K562 (cell line): ENCODE measurements around the gene SMIM35.

Source experiments
- BHLHE40 ChIP-seq: IDR thresholded peaks from 2 replicates; pipeline ENCODE4 v1.6.1; 2011; ENCODE audit warnings: low read length, improper control_type of control experiment
- EGR1 ChIP-seq: fragments of 450-650 bp; conservative IDR thresholded peaks from 2 replicates; pipeline ENCODE4 v1.6.1; 2017; ENCODE audit warnings: mild to moderate bottlenecking
- EP300 ChIP-seq: IDR thresholded peaks from 2 replicates; pipeline ENCODE4 v1.6.1; 2012; ENCODE audit warnings: low read length, improper control_type of control experiment
- HCFC1 ChIP-seq: IDR thresholded peaks from 2 replicates; pipeline ENCODE4 v1.6.1; 2012; ENCODE audit warnings: low read depth, low read length, improper control_type of control experiment
- KDM2B ChIP-seq: fragments of 250-450 bp; sonication (Bioruptor Pico); IDR thresholded peaks from 2 replicates; pipeline ENCODE4 v1.8.0; 2021; ENCODE audit warnings: mild to moderate bottlenecking, moderate library complexity
- KHSRP ChIP-seq: fragments of 450-650 bp; IDR thresholded peaks from 2 replicates; pipeline ENCODE4 v1.6.1; 2017
- KLF1 ChIP-seq: fragments of 450-650 bp; IDR thresholded peaks from 2 replicates; pipeline ENCODE4 v1.6.1; 2016; ENCODE audit warnings: missing genetic modification characterization, missing compliant biosample characterization
- NFXL1 ChIP-seq: fragments of 450-650 bp; formaldehyde crosslinking; IDR thresholded peaks from 2 replicates; pipeline ENCODE4 v1.4.0; 2021; ENCODE audit warnings: mild to moderate bottlenecking
- POLR2AphosphoS2 ChIP-seq: IDR thresholded peaks from 2 replicates; pipeline ENCODE4 v1.6.1; 2012; ENCODE audit warnings: low read length, improper control_type of control experiment
- PREB ChIP-seq: sonication (generic); formaldehyde crosslinking; IDR thresholded peaks from 2 replicates; pipeline ENCODE4 v1.8.1; 2023; ENCODE audit warnings: mild to moderate bottlenecking, missing genetic modification reagents
- SMC3 ChIP-seq: conservative IDR thresholded peaks from 2 replicates; pipeline ENCODE4 v1.6.1; 2011; ENCODE audit warnings: low read depth, low read length, improper control_type of control experiment; ENCODE audit not compliant: insufficient read depth
- TF ChIP-seq, protein P1 (sequence below), 3 experiments: IDR thresholded peaks in 2 of 3; conservative IDR thresholded peaks in 1 of 3; 2 replicates each; pipeline ENCODE4 v1.5.1; 2011 to 2012; ENCODE audit warnings: low read length in 3 of 3, mild to moderate bottlenecking in 3 of 3, control low read depth in 2 of 3, improper control_type of control experiment in 1 of 3, inconsistent platforms in 1 of 3, low read depth in 1 of 3, mixed read lengths in 1 of 3, moderate library complexity in 1 of 3; ENCODE audit not compliant: insufficient read depth in 2 of 3

- TF ChIP-seq SMC3 (no peak), EGR1 (no peak), EP300 (no peak), KDM2B (no peak), KLF1 (tag) (no peak), BHLHE40 (no peak), HCFC1 (no peak), KHSRP (no peak), NFXL1 (CRISPR knock-in tag) (no peak), POLR2AphosphoS2 (no peak), PREB (CRISPR knock-in tag) (no peak)
- TF ChIP-seq, protein P1, sequence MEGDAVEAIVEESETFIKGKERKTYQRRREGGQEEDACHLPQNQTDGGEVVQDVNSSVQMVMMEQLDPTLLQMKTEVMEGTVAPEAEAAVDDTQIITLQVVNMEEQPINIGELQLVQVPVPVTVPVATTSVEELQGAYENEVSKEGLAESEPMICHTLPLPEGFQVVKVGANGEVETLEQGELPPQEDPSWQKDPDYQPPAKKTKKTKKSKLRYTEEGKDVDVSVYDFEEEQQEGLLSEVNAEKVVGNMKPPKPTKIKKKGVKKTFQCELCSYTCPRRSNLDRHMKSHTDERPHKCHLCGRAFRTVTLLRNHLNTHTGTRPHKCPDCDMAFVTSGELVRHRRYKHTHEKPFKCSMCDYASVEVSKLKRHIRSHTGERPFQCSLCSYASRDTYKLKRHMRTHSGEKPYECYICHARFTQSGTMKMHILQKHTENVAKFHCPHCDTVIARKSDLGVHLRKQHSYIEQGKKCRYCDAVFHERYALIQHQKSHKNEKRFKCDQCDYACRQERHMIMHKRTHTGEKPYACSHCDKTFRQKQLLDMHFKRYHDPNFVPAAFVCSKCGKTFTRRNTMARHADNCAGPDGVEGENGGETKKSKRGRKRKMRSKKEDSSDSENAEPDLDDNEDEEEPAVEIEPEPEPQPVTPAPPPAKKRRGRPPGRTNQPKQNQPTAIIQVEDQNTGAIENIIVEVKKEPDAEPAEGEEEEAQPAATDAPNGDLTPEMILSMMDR (IDR thresholded peaks at IDR 0.05 in 2 of 3, conservative IDR thresholded peaks at IDR 0.05 in 1 of 3; ENCODE audit: insufficient read depth in 2 of 3, low read depth in 1 of 3, low read length in 3 of 3) = no peak
These were observed 107.1 kb downstream of the SMIM35 start for GRCh38 chr11:117979481-117980211.
